GM20431 (cell line): ENCODE data around the gene SHLD1.
"Not testable (repeated sequence)": the region's sequence is repeated elsewhere in the genome, so short reads cannot be mapped to it uniquely, and the experiment has no call there.

Experiments
- in situ Hi-C: fragments of 300-500 bp; cut with MseI, MboI; formaldehyde crosslinking; loops from one replicate; pipeline ENCODE4 v1.15.0; 2020; ENCODE audit warnings: low sequenced_read_pairs; ENCODE audit not compliant: unreplicated experiment

SHLD1 gene, protein sequence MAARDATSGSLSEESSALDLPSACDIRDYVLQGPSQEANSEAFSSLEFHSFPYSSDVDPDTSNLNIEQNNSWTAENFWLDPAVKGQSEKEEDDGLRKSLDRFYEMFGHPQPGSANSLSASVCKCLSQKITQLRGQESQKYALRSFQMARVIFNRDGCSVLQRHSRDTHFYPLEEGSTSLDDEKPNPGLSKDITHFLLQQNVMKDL

GRCh38 chr20:5749952-5750779, at the start of gene SHLD1:
SHLD1 (plus strand) TSS chr20:5750401; CDS start chr20:5772866, 22,465 bp downstream.
- in situ Hi-C loops: no loop called here

DNA sequence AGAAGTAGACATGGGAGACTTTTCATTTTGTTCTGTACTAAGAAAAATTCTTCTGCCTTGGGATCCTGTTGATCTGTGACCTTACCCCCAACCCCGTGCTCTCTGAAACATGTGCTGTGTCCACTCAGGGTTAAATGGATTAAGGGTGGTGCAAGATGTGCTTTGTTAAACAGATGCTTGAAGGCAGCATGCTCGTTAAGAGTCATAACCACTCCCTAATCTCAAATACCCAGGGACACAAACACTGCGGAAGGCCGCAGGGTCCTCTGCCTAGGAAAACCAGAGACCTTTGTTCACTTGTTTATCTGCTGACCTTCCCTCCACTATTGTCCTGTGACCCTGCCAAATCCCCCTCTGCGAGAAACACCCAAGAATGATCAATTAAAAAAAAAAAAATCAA, 47.9 kb upstream of the SHLD1 start:
- in situ Hi-C loops: not testable (repeated sequence)

DNA sequence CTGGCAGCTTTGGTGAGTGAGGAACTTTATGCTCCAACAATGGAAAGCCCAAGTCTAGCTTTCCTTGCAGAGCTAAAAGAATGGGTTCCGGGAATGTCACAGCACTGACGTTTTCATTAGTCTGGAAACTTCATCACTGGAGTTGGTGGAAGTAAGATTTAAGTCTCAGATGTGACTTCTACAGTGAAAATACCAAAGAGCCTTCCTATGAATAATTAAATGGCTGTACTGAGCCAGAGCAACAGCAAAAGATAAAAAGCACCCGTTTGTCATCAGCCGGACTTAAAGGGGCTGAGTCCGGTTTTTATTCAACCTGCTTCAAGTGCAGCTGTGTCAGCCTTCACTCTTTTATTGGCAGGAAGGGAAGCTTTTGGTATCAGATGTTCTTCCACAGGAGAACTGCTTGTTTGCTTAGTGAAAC, 46.5 kb upstream of the SHLD1 start:
- in situ Hi-C loops: no loop called here

DNA sequence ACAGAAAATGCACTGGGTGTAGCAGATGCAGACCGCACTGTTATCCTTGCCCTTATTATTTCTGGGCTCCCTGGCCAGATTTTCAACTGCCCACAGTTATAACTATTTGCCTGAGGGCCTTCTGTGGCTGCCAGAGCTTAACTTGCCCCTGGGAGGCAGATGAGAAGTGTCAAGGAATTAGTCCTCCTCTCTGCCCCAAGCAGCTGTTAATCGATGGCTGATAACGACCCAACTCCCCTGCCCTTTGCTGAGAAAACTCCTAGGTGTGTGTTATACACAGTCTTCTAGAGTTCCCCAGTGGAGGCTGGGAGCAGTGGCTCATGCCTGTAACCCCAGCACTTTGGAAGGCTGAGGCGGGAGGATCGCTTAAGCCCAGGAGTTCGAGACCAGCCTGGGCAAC, 44.4 kb upstream of the SHLD1 start:
- in situ Hi-C loops: no loop called here

DNA sequence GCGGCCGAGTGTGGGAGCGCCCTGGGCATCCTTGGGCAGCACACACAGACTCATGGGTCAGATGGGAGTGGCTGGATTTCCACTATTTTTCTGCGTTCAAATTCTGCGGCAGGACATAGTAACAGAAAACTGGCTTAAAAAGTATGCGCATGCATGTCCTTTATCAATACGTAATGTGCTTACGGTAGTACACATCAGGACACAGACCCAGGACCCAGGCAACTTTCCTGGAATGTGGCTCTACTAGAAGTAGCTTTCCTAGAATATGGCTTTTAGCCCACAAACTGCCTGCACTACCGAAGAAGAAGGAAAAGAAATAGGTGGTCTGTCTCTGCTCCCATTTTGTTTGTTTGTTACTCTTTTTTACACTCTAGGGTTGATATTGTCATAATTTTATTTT, 43.4 kb upstream of the SHLD1 start:
- in situ Hi-C loops: no loop called here

DNA sequence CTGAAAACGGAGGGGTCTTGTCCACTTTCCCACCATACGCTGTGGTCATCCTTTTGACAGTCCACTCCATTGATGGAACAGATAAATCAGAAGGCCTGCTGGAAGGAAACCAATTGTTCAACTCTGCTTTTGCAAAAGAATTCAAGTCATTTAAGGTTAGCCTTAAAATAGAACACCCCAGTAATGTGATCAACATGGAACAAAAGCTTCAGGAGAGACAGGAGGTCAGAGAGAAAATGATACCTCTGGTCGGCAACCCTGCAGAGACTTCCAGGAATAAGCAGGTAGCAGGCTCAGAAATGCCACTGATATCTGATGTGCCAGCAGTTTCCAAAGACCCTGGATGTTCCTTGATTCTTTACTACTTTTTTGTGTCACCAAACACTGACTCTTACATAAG, 39.6 kb upstream of the SHLD1 start:
- in situ Hi-C loops: no loop called here

DNA sequence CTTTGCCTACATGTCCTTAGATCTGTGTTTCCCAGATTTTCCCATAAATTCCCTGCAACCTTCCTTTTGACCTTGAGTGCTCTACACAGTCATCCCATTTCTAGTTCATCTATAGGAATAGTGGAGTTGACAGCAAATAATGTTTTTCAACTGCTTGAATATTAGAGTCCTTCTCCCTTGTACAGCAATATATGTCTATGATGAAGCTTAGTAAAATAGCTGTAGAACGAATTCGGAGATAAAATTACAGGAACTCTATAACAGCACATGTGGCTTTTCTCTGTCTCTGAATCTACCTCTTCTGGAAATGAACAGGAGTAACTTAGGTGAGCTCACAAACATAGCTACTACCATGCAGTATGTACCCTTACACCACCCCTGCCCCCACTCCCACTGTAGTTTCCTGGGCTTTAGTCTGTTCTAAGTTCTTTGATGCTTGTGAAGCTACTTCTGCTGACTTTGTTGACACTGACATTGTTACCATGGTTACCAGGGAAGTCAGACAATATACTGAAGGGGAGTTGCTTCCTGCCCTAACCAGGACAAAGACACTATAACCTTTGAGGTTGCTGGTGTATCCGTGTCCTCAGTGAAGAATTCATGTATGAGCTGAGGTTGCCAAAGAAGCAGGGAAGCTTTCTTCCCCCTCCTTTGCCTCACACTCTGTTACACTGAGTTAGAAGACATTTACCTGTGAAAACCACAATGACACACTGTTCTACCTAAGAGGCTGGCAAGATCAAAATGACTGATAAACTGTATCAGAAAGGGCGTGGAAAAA, 35.8 kb upstream of the SHLD1 start:
- in situ Hi-C loops: no loop called here

DNA sequence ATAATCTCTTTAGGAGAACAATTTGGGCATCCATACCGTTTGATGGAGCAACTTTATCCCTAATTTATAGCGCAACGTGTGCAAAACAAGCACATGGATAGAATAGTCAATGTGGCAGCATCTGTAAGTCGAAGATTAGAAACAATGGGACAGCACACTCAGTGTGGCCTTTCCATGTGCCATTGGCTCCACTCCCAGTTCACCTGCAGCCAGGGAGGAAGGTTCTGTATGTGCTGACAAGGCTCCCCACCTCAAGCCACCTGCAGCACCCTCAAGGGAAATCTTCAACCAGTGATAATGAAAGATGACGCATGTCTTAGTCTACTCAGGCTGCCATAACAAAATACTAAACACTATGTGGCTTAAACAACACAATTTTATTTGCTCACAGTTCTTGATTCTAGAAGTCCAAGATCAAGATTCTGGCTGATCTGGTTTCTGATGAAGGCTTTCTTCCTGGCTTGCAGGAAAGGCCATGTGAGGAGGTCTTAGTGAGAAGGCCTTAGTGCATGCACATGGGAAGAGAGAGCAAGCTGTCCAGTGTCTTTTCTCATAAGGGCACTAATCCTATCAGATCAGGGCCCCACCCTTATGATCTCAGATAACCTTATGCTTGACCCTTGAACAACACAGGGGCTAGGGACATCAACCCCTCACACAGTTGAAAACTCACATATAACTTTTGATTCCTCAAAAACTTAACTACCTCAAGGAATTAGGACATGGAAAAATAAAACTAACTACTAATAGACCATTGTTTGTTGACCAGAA, 34.9 kb upstream of the SHLD1 start:
- in situ Hi-C loops: no loop called here

DNA sequence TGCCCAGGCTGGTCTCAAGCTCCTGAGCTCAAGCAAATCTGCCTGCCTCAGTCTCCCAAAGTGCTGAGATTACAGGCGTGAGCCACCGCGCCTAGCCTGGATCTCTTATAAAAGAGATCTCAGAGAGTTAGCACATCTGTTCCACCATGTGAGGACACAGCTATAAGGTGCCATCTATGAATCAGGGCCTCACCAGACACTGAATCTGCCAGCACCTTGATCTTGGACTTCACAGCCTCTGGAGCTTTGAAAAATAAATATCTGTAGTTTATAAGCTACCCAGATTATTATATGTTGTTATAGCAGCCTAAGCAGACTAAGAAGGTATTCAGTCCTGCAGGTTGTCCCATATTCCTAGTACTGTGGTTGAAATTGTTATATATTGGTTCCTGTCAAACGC, 33.2 kb upstream of the SHLD1 start:
- in situ Hi-C loops: no loop called here

DNA sequence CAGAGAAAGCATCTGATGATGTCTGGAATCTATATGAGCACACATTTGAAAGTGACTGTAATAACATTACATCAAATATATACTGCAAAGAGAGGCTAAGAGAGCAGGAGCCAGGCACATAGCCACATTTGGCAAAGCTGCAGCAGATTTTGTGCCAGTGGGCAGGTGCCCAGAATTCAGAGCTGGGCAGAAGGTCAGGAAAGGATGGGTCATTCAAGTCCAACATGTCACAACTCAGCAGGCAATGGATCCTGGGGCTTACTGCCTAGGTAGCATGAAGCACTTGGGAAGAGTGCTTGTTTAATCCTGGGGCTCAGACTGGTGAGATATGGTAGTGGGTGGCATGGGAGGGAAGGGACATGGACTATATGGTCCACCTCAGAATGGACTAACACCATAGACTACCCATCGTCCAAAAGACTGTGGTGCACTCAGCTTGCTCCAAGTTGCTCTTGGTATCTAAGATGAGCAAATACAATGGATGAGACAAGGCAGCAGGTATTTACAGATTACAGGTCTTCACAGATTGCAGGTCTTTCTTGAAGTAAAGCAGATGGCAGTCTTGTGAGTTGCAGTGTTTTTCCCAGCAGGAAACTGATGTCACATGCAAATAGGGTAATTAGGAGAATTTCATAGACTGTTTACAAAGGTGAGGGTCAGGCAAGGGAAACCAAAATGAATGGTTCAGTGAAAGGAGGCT, 31.2 kb upstream of the SHLD1 start:
- in situ Hi-C loops: no loop called here

GRCh38 chr20:5719861-5720403, 30.3 kb upstream of the SHLD1 start:
- in situ Hi-C loops: no loop called here

- in situ Hi-C loops: no loop called here
Measured at GRCh38 chr20:5720696-5721095, 29.5 kb upstream of the SHLD1 start.

GRCh38 chr20:5721356-5721755, 28.8 kb upstream of the SHLD1 start:
- in situ Hi-C loops: not testable (repeated sequence)

- in situ Hi-C loops: no loop called here
Measured at GRCh38 chr20:5722927-5723326, 27.3 kb upstream of the SHLD1 start.

DNA sequence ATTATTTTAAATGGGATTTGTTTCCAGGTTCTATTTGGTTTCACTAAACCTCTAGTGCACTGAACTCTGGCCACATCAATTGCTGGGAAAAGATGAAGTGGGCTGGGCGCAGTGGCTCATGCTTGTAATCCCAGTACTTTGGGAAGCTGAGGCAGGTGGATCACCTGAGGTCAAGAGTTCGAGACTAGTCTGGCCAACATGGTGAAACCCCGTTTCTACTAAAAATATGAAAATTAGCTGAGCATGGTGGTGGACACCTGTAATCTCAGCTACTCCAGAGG, 25.1 kb upstream of the SHLD1 start:
- in situ Hi-C loops: not testable (repeated sequence)

GRCh38 chr20:5727018-5727515, 23.1 kb upstream of the SHLD1 start:
- in situ Hi-C loops: no loop called here

DNA sequence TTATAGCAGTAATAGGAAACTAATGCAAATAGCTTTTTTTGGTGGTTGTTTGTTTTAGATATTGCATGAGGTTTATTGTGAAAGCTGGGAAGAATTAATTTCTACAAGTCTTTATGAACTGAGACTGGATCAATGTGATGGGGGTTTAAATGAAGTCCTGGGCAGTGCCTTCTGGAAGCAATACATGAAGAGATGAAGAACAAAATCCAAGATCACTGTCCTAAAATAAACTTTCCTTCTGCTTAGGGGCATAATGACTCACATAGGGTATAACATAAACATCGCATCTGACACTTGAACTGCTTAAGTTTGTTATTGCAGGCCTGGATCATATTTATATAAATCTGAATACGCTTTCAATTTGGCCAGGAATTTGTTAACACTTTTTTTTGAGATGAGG, 20.9 kb upstream of the SHLD1 start:
- in situ Hi-C loops: no loop called here

- in situ Hi-C loops: no loop called here
Measured at GRCh38 chr20:5730131-5730530, 20.1 kb upstream of the SHLD1 start.

- in situ Hi-C loops: no loop called here
Measured at GRCh38 chr20:5731753-5732366, 18.3 kb upstream of the SHLD1 start.
